Stimulated activated CD4-positive, alpha-beta T cell treated with anti-CD3 and anti-CD28 coated beads, Interleukin-12 subunit alpha, Interleukin-12 subunit beta, amount 100 ng/mL, for 4 hours (primary cell): ENCODE data around the gene GTF2H2C_2.
"Not testable (repeated sequence)": the region's sequence is repeated elsewhere in the genome, so short reads cannot be mapped to it uniquely, and the experiment has no call there.

Experiments used
- DNase-seq: peaks from one replicate; pipeline ENCODE4 v3.0.0-alpha.2; 2020

GTF2H2C_2 gene

DNA sequence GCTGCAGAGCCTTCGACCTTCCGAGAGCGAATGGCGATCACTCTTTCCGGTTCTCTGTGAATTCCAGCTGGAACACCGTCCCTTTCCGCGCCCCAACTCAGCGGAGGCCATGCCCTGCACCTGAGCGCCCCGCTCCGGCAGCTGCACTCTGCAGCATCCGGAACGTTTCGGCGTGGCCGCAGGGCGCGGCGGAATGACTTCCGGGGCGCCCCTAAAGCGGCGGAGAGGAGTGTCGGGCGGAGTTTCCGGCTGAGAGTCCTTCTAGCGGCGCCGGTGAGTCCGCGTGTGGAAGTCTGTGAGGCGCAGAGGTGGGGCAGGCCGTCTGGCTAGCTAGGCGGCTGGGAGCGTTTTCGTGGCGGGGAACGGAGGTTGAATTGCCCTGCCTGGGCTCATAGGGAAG is at the start of gene GTF2H2C_2:
Gene GTF2H2C_2, plus strand, starts transcription at position 252 of the 400 bp plus-strand sequence.
- not testable (repeated sequence) for DNase-seq

DNA sequence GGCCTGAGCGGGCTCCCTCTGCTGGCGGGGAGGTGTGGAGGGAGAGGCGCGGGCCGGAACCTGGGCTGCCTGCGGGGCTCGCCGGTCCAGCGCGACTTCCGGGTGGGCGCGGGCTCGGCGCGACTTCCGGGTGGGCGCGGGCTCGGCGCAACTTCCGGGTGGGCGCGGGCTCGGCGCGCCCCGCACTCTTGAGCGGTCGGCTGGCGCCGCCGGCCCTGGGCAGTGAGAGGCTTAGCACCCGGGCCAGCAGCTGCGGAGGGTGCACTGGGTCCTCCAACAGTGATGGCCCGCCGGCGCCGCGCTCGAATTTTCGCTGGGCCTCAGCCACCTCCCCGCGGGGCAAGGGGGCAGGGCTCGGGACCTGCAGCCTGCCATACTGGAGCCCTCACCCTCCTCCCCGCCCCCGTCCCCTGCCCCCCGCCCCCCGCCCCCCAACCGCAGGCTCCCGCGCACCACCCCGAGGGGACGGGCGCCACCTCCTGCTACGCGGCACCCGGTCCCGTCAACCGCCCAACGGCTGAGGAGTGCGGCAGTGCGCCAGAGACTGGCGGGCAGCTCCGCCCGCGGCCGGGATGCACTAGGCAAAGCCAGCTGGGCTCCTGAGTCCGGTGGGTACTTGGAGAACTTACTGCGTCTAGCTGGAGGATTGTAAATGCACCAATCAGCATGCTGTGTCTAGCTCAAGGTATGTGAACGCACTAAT is 14.0 kb upstream of the GTF2H2C_2 start:
- not testable (repeated sequence) for DNase-seq

DNA sequence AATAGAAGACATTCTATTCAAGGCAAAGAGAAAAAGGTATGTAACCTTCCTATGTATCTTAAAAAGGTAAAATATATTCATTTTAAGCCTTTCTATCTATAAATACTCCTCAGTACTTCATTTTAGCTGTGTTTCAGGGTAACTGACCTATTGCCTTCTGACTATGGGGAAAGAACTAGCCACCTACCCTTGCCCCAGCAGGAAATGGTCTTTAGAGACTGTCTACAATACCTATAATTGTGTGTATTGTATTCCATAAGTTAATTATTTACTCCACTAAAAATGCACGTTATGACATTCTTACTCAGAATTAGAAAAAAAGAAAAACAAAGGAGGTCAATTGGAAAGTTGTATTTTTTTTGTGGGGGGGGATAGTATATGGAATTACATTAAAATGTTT is 6.2 kb downstream of the GTF2H2C_2 start:
- not testable (repeated sequence) for DNase-seq

DNA sequence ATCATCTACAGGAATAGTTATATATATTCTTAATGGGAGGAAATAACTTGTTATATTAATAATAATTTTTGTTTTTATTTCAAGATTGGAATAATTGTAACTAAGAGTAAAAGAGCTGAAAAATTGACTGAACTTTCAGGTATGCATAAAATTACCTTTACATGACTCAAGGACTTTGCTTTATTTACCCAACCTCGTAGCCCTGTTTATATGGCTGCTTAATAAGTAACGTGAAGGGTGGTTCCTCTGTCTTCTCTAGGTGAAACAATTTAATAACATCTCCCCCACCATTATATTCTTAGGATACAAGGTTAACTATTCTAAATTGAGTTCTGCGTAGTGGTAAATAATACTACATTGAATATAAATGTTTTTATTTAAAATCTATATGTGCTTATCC is 8.0 kb downstream of the GTF2H2C_2 start:
- not testable (repeated sequence) for DNase-seq

DNA sequence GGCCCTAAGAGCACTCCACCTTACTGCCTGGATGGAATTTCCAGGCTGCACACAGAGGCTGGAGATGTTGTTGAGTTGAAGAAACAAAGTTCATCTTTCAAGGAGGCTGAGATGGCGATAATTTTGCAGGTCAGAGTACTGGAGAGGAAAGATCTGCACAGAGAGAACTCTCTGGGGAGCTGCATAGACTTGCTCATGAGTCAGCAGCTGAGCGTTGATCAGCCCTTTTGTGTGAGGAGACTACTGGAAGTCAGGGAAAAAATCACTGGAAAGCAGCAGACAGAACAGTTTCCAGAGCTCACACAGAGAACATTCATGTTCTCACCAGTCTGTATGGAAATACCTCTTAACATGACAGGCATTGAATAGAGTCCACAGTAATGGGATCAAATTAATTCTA is 23.4 kb downstream of the GTF2H2C_2 start:
- DNase-seq: not testable (repeated sequence)

DNA sequence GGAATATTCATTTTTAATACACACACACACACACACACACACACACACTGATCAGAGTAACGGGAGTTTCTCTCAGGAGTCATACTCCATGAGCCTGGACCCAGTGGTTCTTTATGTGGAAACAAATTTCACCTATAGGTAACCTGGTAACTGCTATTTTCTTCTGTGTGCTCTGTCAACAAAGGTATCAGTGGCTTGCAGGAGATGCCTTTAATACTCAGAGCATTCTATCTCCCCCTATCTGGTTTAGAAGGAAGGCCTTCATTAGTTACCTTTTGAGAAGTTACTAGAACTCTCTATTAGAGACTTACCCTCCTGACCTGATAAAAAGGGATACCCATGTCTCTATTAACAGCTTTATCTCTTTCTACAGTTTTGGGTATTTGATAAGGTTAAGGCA is 34.4 kb downstream of the GTF2H2C_2 start:
- not testable (repeated sequence) for DNase-seq

DNA sequence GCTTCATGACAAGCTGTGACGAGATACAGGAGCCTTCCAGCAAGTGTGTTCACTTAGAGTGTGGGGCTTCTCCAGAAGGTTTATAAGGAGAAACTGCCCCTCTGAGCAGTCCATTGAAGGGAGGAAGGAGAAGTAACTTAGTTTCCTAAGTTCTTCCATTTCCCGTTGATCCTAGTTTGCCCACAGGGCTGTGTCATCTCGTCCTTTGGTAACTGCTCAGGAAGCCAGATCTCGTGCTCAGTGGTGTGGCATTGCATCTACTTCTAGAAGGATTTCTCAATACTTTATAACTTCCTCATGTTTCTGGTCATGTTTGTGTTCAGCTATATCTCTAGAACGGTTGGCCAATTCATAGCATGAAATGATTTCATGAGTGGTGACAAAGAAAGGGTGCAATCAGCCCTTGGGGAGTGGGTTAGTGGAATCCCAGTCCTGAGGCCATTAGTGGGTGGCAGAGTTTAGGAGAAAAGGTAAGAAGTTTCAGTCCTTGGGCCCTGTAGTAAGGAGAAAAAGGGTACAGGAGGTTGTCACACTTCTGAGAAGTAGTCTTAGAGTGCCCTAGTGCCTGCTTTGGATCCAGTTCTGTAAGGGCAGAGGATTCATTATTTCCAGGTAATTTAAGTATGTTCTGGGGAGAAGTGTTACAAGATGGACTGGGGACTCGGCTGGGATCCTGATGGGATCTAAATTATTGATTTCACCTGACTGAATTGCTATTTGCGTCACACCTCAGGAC is 36.2 kb downstream of the GTF2H2C_2 start:
- DNase-seq: not testable (repeated sequence)

DNA sequence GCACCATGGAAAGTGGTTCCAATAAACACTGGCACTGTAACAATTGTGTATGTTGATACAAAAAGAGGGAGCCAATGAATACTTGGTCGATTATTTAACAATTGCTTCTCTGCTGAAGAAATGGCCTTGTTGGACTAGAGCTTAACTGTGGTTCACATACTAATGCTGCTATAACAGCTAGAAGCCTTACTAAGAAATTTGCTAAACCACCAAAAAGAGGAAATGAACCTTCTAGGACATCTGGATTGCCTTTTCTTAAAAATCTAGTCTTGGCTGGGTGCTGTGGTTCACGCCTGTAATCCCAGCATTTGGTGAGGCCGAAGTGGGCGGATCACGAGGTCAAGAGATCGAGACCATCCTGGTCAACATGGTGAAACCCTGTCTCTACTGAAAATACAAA is 41.9 kb downstream of the GTF2H2C_2 start:
- DNase-seq: not testable (repeated sequence)

DNA sequence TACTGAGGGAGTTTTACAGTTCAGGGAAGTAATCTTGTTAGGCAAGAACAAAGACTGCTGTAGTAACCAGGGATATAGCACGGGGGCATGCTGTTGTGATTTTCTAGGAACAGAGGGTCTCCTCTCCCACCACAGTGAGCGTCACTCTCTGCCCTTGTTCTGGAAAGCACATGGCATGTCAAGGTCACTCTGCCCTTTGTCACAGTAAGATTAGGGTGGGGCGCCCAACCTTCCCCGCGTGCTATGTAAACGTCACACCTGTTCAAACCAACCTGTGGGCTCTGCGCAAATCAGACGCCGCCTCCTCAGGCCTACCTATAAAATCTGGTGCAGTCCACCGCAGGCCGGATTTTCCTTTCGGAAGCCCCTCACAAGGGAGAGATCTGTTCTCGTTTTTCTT is 44.0 kb downstream of the GTF2H2C_2 start:
- not testable (repeated sequence) for DNase-seq

DNA sequence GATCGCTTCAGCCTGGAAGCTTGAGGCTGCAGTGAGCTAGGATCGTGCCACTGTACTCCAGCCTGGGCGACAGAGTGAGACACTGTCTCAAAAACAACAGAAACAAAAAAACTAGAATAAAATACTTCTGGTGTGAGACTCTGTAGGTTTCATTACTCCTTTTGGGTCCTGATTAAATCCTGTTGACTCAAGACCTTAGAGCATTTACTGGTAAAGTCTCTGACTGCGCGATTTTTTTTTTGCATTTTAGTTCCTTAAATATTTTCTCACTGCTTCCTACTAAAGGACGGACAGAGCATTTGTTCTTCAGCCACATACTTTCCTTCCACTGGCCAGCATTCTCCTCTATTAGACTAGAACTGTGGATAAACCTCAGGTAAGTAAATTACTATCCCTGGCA is 46.8 kb downstream of the GTF2H2C_2 start:
- DNase-seq: not testable (repeated sequence)

DNA sequence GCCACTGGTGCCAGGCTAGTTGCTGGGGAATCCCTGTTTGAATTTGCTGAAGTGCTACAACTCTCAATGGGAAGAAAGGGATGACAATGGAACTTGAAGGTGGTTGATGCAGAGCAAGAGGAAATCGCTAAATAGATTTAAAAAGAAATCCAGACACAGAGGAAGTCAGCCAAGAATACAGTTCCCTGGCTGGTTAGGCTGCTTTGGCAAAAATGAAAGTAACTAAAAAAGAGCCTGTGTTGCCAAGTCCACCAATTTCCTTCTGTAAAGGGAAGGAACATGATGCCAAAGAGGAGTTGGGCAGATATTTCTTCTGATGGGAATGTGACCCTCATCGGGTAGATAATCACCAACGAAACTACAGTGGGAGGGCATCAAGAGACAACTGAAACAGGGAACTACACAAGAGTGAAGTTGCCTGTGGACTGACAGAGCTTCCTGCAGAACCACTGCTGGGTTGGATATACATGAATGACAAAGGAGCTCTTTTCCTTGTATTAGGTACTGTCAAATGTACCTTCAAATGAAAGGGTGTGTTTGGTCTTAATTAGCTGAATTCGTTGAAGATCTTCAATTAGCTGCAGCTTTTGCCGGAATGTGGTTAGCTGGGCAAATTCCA is 49.0 kb downstream of the GTF2H2C_2 start:
- DNase-seq: not testable (repeated sequence)

DNA sequence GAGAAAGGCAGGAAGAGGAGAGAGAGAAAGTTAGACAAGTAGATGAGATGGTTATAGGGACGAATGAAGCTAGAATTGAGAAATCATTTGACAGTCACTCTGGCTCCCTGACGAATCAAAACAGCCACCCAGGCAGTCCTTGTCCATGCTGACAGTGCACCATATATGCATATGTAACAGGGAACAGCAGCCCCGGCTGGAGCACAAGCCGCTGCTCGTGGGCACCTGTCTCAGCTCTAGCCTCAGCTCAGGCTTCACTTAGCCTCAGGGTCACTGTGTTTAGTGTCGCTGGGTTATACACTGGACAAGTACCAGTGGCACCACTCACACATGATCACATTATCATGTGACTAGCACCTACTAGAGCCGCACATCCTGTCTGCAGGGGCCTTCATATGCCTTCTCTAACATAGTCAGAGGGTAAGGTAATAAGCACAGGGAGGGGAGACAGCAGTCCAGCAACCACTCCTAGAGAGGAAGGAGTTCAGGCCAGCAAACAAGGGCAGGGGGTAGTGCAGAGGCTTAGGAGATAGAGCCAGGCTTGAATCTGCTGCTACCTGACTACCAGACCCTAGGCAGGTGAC is 54.9 kb downstream of the GTF2H2C_2 start:
- not testable (repeated sequence) for DNase-seq
